Colonic mucosa (tissue), 4 donors: ENCODE measurements around the gene WDR86. TPM values are rescaled to one million over a fixed set of nuclear protein-coding genes. Genes with fewer than 3 reads are reported as not detected.

Source experiments
- DNase-seq: peaks from one replicate; pipeline ENCODE4 v3.0.0-alpha.2; 2020
- H3K27ac ChIP-seq: fragments of 200-600 bp; one replicate; pipeline ENCODE4 v1.8.0; 2021
- H3K27me3 ChIP-seq: fragments of 200-600 bp; one replicate; pipeline ENCODE4 v1.8.0; 2021
- H3K36me3 ChIP-seq: fragments of 200-600 bp; one replicate; pipeline ENCODE4 v1.8.0; 2021
- H3K4me1 ChIP-seq: fragments of 200-600 bp; one replicate; pipeline ENCODE4 v1.8.0; 2021; ENCODE audit warnings: mild to moderate bottlenecking
- H3K4me3 ChIP-seq: fragments of 200-600 bp; one replicate; pipeline ENCODE4 v1.8.0; 2021
- H3K9ac ChIP-seq, 2 donors: one replicate each; pipeline ENCODE4 v1.7.0; 2013; ENCODE audit warnings: control low read depth in 2 of 2, low read depth in 2 of 2, low read length in 2 of 2
- H3K9me3 ChIP-seq: fragments of 200-600 bp; one replicate; pipeline ENCODE4 v1.8.0; 2021
- intact Hi-C: fragments of 100-400 bp; cut with DNase I; formaldehyde crosslinking; loops from one replicate; pipeline ENCODE4 v1.14.1; 2022
- total RNA-seq, 2 donors: library from RNA; stranded (reverse); fragmentation: NEBNext Ultra II Directional in 1 of 2; extraction: Animal tissue kit (Norgen Biotek cat#: 25700) in 1 of 2; gene quantifications; one replicate each; pipeline ENCODE4 v1.2.1, GENCODE V29; 2021
- TF ChIP-seq, protein P1 (sequence below): fragments of 200-600 bp; IDR thresholded peaks from one replicate; pipeline ENCODE4 v1.8.0; 2022; ENCODE audit warnings: antibody characterized with exemption, mild to moderate bottlenecking
- donor health status: healthy.
- donor health status: DM: no; HTN: no; CAD: no.
- donor health status: DM: no; HTN: no; CAD: no.

Gene WDR86
- total RNA-seq, 2 donors from 2014 or later = 1.2 TPM; not detected in 1

DNA sequence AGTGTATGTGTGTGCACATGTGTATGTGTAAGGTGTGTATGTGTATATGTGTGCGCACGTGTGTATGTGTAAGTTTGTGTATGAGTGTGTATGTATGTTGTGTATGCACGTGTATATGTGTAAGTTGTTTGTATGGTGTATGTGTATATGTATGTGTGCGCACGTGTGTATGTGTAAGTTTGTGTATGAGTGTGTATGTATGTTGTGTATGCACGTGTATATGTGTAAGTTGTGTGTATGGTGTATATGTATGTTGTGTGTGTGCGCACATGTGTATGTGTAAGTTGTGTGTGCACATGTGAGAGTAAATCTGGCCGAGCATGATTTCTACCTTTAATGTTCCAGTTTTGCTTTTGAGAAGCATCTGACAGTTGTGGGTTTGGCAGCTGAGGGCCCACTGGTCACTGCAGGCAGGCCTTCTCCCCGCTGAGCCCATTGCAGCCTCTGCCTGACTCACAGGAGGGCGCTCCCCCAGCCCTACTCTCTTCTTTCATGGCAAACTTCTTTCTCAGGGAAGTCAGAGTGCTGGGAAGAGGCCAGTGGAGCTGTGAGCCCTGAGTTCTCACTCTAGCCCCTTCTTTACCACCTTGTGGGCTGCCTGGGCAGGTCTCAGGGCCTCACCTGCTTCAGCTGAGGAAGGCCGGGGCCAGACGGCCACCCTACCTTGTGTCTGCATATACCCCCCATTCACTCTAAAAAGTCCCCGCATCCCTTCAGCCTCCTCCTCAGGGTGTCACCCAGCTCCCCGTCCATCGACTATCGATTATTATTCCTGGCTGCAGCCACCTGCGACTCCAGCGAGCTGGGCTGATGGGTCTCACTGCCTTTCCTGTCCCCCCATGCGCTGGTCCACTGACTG is 11.2 kb downstream of the WDR86 start:
- intact Hi-C loops = no loop called here
- H3K4me1 ChIP-seq = no peaks in the 10 kb centered on the region

DNA sequence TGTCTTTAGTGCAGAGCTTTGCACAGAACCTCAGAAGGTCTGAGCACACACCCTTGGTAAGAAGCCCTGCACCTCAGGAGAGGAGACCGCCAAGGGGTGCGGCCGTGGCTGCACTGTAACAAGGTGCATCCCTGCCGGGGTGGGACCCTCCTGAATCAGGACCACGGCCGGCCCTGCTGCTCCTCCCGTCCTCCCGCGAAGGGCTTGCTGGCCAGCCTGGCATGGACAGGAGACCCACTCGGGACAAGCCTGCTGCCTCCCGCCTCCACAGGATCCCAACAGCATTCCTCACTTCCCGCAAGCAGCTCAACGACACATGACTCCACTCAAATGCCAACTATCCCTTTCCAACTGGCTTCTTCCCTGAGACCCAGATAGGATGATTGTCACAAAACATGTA is 12.8 kb downstream of the WDR86 start:
- intact Hi-C loops = no loop called here
- Histone ChIP-seq H3K27me3 (no peaks in the 10 kb centered on the region), H3K4me3 (no peak overlapping the region), H3K27ac (no peak overlapping the region), H3K36me3 (no peaks in the 10 kb centered on the region), H3K9ac (no peak overlapping the region), H3K4me1 (no peaks in the 10 kb centered on the region), H3K9me3 (no peaks in the 10 kb centered on the region)
- TF ChIP-seq, protein P1, sequence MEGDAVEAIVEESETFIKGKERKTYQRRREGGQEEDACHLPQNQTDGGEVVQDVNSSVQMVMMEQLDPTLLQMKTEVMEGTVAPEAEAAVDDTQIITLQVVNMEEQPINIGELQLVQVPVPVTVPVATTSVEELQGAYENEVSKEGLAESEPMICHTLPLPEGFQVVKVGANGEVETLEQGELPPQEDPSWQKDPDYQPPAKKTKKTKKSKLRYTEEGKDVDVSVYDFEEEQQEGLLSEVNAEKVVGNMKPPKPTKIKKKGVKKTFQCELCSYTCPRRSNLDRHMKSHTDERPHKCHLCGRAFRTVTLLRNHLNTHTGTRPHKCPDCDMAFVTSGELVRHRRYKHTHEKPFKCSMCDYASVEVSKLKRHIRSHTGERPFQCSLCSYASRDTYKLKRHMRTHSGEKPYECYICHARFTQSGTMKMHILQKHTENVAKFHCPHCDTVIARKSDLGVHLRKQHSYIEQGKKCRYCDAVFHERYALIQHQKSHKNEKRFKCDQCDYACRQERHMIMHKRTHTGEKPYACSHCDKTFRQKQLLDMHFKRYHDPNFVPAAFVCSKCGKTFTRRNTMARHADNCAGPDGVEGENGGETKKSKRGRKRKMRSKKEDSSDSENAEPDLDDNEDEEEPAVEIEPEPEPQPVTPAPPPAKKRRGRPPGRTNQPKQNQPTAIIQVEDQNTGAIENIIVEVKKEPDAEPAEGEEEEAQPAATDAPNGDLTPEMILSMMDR = no peak
- DNase-seq = no peak

More for the DNA sequence above, 11.2 kb downstream of the WDR86 start:
- no peaks in the 10 kb centered on the region for H3K9me3 ChIP-seq
- no peaks in the 10 kb centered on the region for H3K36me3 ChIP-seq
- TF ChIP-seq, protein P1 = no peak
- no peak overlapping the region for H3K9ac ChIP-seq
- no peak overlapping the region for H3K27ac ChIP-seq
- no peak overlapping the region for H3K4me3 ChIP-seq
- DNase-seq = no peak
- no peaks in the 10 kb centered on the region for H3K27me3 ChIP-seq

DNA sequence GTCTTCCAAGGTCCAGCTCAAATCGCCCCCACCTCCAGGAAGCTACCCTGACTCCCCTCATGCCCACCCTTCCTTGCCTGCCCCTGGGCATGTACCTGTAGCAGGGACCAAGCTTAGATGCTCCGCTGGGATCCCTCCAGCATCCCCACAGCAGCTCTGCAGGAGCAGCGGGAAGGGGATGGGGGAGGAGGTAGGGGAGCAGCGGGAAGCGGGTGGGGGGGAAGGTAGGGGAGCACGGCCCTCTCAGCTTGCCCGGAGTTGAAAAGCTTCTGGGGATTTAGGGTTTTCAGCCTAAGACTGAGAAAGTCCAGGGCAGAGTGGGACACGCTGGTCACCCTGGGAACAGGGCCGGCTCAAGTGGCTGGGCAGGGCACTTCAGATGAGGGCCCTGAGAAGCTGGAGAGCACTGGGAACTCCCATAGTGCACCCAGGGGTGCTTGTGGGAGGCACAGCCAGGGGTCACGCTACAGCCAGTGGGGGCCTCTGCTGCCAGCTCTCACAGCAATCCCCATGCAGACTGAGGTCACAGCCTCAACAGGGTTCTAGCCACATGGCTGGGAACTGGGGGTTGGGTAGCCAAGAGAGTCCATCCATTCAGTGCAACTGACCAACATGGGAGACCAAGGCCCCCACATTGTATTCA is 13.4 kb downstream of the WDR86 start:
- no peaks in the 10 kb centered on the region for H3K27me3 ChIP-seq
- intact Hi-C loops = no loop called here
- no peak for DNase-seq
- H3K9ac ChIP-seq = no peak overlapping the region
- no peaks in the 10 kb centered on the region for H3K4me1 ChIP-seq
- H3K9me3 ChIP-seq = no peaks in the 10 kb centered on the region
- H3K27ac ChIP-seq = no peak overlapping the region
- H3K36me3 ChIP-seq = no peaks in the 10 kb centered on the region
- no peak overlapping the region for H3K4me3 ChIP-seq
- TF ChIP-seq, protein P1 = no peak

DNA sequence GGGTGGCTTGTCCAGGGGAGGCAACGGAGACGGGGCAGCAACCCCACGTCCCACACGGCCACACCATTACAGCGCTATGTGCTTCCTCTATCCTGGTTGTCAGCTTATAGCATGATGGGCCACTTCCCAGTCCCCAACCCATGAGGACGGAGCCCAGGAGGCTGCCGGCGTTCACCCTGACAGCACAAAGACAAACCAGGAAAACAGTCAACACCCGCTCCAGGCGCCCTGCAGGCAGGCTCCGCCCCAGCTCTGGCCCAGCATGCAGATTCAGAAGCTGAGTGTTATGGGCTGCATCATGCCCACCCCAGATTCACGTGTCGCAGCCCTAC is 14.8 kb downstream of the WDR86 start:
- TF ChIP-seq, protein P1 = no peak
- Histone ChIP-seq H3K36me3 (no peaks in the 10 kb centered on the region), H3K9me3 (no peaks in the 10 kb centered on the region), H3K27me3 (no peaks in the 10 kb centered on the region), H3K9ac (no peak overlapping the region), H3K4me1 (no peaks in the 10 kb centered on the region), H3K4me3 (no peak overlapping the region), H3K27ac (no peak overlapping the region)
- no peak for DNase-seq
- intact Hi-C loops = no loop called here

DNA sequence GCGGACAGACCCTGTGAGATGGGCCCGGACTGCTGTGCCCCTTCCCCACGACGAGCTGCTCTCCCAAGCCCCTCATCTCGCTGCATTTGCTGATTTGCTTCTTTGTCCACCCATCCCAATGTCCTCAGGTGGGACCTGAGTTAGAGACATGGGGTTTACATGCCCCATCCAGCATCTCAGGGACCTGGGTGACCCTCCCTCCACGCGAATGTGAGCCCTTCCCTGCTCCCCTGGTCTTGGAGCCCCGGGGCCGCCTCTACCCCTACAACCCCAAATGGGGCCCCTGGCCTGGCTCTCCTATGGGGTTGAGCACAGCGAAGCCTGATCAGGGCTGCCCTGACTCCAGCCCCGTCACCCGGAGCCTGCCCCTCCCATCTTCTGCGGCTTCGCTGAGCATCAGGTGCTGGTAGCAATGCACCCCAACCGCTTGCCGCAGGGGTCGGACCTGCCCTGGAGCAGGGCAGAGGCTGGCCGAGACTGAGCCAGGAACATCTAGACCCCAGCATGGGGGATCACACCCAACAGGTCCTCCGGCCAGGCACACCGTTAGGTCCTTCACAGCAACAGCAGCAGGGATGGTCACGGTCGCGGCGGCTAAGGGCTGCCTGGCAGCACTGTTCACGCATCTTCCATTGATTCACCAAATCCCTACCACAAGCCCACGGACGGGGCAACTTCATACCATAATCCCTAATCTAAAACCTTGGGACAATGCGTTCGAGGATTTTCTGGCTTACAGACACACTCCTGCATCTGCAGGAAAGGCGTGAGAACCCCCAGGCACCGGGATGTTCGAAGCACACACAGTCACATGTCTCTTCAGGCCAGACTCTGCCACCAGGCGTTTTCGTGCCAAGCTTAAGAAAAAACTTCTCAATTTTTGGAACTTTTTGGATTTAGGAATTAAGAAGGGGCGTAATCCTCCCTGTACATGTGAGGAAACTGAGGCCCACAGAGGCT is 15.5 kb downstream of the WDR86 start:
- no peak for DNase-seq

More for the DNA sequence above, 15.5 kb downstream of the WDR86 start:
- no peaks in the 10 kb centered on the region for H3K36me3 ChIP-seq
- TF ChIP-seq, protein P1 = no peak
- intact Hi-C loops = no loop called here
- no peak overlapping the region for H3K9ac ChIP-seq
- H3K9me3 ChIP-seq = no peaks in the 10 kb centered on the region
- no peaks in the 10 kb centered on the region for H3K4me1 ChIP-seq
- H3K4me3 ChIP-seq = no peak overlapping the region
- no peak overlapping the region for H3K27ac ChIP-seq
- H3K27me3 ChIP-seq = no peaks in the 10 kb centered on the region
